GM19023 (cell line): ENCODE measurements around the gene BRD7.

Experiments
- ATAC-seq: cut with Tn5 transposase; IDR thresholded peaks from one replicate; pipeline ENCODE4 v1.9.1; 2021; ENCODE audit warnings: mild to moderate bottlenecking, moderate library complexity; ENCODE audit not compliant: unreplicated experiment

The BRD7 gene

GRCh38 chr16:50274326-50275097 is 94.3 kb downstream of the BRD7 start:
- peak; percentile 43 for ATAC-seq

GRCh38 chr16:50273888-50274325 is 94.9 kb downstream of the BRD7 start:
- peak; percentile 65 for ATAC-seq

- no peak for ATAC-seq
These were observed 95.5 kb downstream of the BRD7 start for GRCh38 chr16:50273382-50273690.

GRCh38 chr16:50272687-50273381 is 96.0 kb downstream of the BRD7 start:
- no peak for ATAC-seq

- no peak for ATAC-seq
These were observed 96.6 kb downstream of the BRD7 start for GRCh38 chr16:50272111-50272571.

GRCh38 chr16:50271148-50272041 is 97.4 kb downstream of the BRD7 start:
- no peak for ATAC-seq

- ATAC-seq: no peak
These were observed 98.2 kb downstream of the BRD7 start for GRCh38 chr16:50270510-50271147.

- ATAC-seq: no peak
These were observed 98.8 kb downstream of the BRD7 start for GRCh38 chr16:50269769-50270509.

- ATAC-seq: no peak
These were observed 99.6 kb downstream of the BRD7 start for GRCh38 chr16:50269061-50269705.

GRCh38 chr16:50268352-50268751 is 100.4 kb downstream of the BRD7 start:
- ATAC-seq: no peak

GRCh38 chr16:50267651-50268050 is 101.1 kb downstream of the BRD7 start:
- ATAC-seq: no peak

GRCh38 chr16:50267151-50267631 is 101.6 kb downstream of the BRD7 start:
- no peak for ATAC-seq

GRCh38 chr16:50266337-50267091 is 102.3 kb downstream of the BRD7 start, which contains the start of gene ADCY7:
Gene ADCY7 (plus strand): TSS chr16:50266551. CDS start chr16:50288180, 21,629 bp downstream.
- peak; percentile 80 for ATAC-seq
